SU-DHL-6 (cell line): ENCODE results near the gene HTT.

Experiments
- H2AFZ ChIP-seq: fragments of 200-600 bp; sonication (generic); 2 replicates; pipeline ENCODE4 v1.6.1; 2014; ENCODE audit warnings: low read depth, mild to moderate bottlenecking, moderate library complexity, mixed read lengths, antibody characterized with exemption, low read length; ENCODE audit not compliant: severe bottlenecking
- H3F3A ChIP-seq: fragments of 200-600 bp; shearing (Covaris generic); 2 replicates; pipeline ENCODE4 v1.6.0; 2016; ENCODE audit warnings: antibody characterized with exemption, mild to moderate bottlenecking; ENCODE audit not compliant: insufficient read depth
- H3K27ac ChIP-seq: fragments of 200-600 bp; sonication (generic); 2 replicates; pipeline ENCODE4 v1.5.1; 2016; ENCODE audit warnings: low read depth, mild to moderate bottlenecking, low read length, moderate library complexity, mixed read lengths
- H3K27me3 ChIP-seq: fragments of 200-600 bp; sonication (generic), shearing (Covaris generic); 2 replicates; pipeline ENCODE4 v1.6.0; 2014; ENCODE audit warnings: mild to moderate bottlenecking, low read length
- H3K36me3 ChIP-seq: fragments of 200-600 bp; sonication (generic); 2 replicates; pipeline ENCODE4 v1.6.1; 2014; ENCODE audit warnings: mild to moderate bottlenecking, low read length, mixed read lengths
- H3K4me2 ChIP-seq: fragments of 300-600, 200-600 bp; shearing (Covaris generic), sonication (generic); 2 replicates; pipeline ENCODE4 v1.6.0; 2014; ENCODE audit warnings: low read length, low read depth, mild to moderate bottlenecking; ENCODE audit not compliant: poor library complexity, severe bottlenecking
- H3K4me3 ChIP-seq: fragments of 200-600 bp; sonication (generic); 2 replicates; pipeline ENCODE4 v1.5.1; 2014; ENCODE audit warnings: antibody characterized with exemption, low read length, mild to moderate bottlenecking, mixed read lengths; ENCODE audit not compliant: insufficient read depth, poor library complexity, severe bottlenecking
- H3K79me2 ChIP-seq: fragments of 200-600 bp; sonication (generic); 2 replicates; pipeline ENCODE4 v1.6.1; 2014; ENCODE audit warnings: mild to moderate bottlenecking, low read length, moderate library complexity; ENCODE audit not compliant: insufficient read depth
- H3K9ac ChIP-seq: fragments of 200-600 bp; sonication (generic); 2 replicates; pipeline ENCODE4 v1.7.0; 2014; ENCODE audit warnings: mild to moderate bottlenecking, low read length
- H3K9me2 ChIP-seq: fragments of 200-600 bp; sonication (generic); replicated peaks from 2 replicates; pipeline ENCODE4 v1.6.1; 2014; ENCODE audit warnings: low read length; ENCODE audit not compliant: insufficient read depth
- H3K9me3 ChIP-seq: fragments of 200-600 bp; sonication (generic); 2 replicates; pipeline ENCODE4 v1.6.1; 2014; ENCODE audit warnings: low read length, mixed read lengths; ENCODE audit not compliant: insufficient read depth
- H4K20me1 ChIP-seq: fragments of 200-600 bp; sonication (generic); 2 replicates; pipeline ENCODE4 v1.6.1; 2014; ENCODE audit warnings: low read depth, mild to moderate bottlenecking, antibody characterized with exemption, low read length, moderate library complexity, mixed read lengths
- EZH2phosphoT487 ChIP-seq: fragments of 200-600 bp; sonication (generic), shearing (Covaris generic); conservative IDR thresholded peaks from 2 replicates; pipeline ENCODE4 v1.6.1; 2018; ENCODE audit warnings: mild to moderate bottlenecking, antibody characterized with exemption, low read length, moderate library complexity, mixed read lengths
- TF ChIP-seq, protein P1 (sequence below): fragments of 200-600 bp; sonication (generic); IDR thresholded peaks from one replicate; pipeline ENCODE4 v1.5.1; 2017; ENCODE audit warnings: antibody characterized with exemption, mild to moderate bottlenecking, low read length, moderate library complexity; ENCODE audit not compliant: insufficient read depth, poor library complexity, severe bottlenecking

Gene HTT

DNA sequence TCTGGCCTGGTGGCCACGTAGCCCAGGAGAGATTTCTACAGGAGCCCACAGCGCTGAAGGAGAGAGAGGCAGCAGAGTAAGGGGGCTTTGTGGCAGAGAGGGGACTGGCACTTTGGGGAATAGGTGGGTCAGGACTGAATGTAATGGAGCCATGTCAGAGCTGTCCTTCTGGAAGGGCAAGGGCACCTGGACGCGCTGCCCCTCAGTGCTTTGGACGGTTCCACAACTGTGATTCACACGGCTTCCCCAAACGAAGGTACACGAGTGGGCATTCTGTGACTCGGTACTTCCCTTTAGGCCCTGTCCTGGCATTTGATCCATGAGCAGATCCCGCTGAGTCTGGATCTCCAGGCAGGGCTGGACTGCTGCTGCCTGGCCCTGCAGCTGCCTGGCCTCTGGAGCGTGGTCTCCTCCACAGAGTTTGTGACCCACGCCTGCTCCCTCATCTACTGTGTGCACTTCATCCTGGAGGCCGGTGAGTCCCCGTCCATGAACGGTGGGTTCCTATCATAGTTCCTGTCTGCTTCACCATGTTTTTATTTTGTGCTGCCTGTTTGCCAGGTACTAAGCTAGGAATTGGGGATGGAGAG is 139.3 kb downstream of the HTT start:
- TF ChIP-seq, protein P1, sequence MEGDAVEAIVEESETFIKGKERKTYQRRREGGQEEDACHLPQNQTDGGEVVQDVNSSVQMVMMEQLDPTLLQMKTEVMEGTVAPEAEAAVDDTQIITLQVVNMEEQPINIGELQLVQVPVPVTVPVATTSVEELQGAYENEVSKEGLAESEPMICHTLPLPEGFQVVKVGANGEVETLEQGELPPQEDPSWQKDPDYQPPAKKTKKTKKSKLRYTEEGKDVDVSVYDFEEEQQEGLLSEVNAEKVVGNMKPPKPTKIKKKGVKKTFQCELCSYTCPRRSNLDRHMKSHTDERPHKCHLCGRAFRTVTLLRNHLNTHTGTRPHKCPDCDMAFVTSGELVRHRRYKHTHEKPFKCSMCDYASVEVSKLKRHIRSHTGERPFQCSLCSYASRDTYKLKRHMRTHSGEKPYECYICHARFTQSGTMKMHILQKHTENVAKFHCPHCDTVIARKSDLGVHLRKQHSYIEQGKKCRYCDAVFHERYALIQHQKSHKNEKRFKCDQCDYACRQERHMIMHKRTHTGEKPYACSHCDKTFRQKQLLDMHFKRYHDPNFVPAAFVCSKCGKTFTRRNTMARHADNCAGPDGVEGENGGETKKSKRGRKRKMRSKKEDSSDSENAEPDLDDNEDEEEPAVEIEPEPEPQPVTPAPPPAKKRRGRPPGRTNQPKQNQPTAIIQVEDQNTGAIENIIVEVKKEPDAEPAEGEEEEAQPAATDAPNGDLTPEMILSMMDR, result no peak
- no peak for TF ChIP-seq EZH2phosphoT487
- no peaks in the 10 kb centered on the region for H3K9me3 ChIP-seq
- no peaks in the 10 kb centered on the region for H3K79me2 ChIP-seq
- no peak overlapping the region for H3K4me3 ChIP-seq
- H3K4me2 ChIP-seq, result no peak overlapping the region
- no peaks in the 10 kb centered on the region for H4K20me1 ChIP-seq
- no peak overlapping the region for H3K27ac ChIP-seq
- H3K9ac ChIP-seq, result no peak overlapping the region
- no peaks in the 10 kb centered on the region for H3K27me3 ChIP-seq
- no peaks in the 10 kb centered on the region for H3K9me2 ChIP-seq
- H3F3A ChIP-seq, result no peaks in the 10 kb centered on the region
- peaks cover 6% of the 10 kb centered on the region; the same call in 1 of the 2 replicates for H3K36me3 ChIP-seq
- H2AFZ ChIP-seq, result no peak overlapping the region

DNA sequence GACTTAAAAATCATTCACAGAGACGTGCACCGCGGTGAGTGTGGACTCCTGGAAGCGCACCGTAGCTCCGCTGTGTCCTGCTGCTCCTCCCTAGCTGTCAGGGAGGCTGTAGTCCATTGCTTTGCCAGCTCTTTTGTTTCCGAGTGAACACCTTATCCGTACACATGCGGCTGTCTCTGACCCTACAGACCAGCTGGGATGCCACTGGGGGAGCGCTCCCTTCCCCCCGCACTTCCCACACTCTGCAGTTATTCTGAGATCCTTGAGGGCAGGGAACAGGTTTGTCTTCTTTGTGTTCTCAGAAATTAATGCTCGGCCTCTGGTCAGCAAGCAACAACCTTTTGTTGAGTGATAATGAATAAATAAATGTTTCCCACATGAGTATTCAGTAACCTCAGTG is 140.8 kb downstream of the HTT start:
- Histone ChIP-seq H3K9me2 (no peaks in the 10 kb centered on the region), H3K27me3 (no peaks in the 10 kb centered on the region), H3K9ac (no peak overlapping the region), H3F3A (no peaks in the 10 kb centered on the region), H3K4me3 (no peak overlapping the region), H3K9me3 (no peaks in the 10 kb centered on the region), H2AFZ (no peak overlapping the region), H3K27ac (no peak overlapping the region), H3K79me2 (no peaks in the 10 kb centered on the region), H3K36me3 (peaks cover 6% of the 10 kb centered on the region; the same call in 1 of the 2 replicates), H3K4me2 (no peak overlapping the region), H4K20me1 (no peaks in the 10 kb centered on the region)
- TF ChIP-seq, protein P1, result no peak
- no peak for TF ChIP-seq EZH2phosphoT487

DNA sequence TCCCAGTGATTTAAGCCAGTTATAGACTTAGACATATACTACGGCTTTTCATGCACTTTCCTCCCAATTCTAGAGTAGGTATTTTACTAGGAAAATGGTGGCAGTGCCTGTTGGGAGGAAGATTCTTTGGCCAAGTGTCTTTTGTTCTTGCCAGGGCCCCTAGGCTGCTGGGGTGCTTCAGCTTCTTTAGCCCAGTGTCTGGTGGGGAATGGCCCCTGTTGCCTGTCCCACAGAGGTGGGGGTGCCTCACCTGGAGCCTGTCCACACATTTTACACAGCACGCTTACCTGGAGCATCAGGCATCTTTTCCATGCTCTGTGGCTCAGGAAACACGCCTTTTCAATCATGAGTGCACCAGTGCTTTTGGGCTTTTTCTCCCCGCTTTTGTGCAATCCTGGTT is 141.3 kb downstream of the HTT start:
- H2AFZ ChIP-seq, result no peak overlapping the region
- H3K79me2 ChIP-seq, result no peaks in the 10 kb centered on the region
- no peaks in the 10 kb centered on the region for H3F3A ChIP-seq
- H3K9me2 ChIP-seq, result no peaks in the 10 kb centered on the region
- no peak overlapping the region for H3K9ac ChIP-seq
- no peaks in the 10 kb centered on the region for H3K9me3 ChIP-seq
- no peaks in the 10 kb centered on the region for H4K20me1 ChIP-seq
- TF ChIP-seq EZH2phosphoT487, result no peak
- TF ChIP-seq, protein P1, result no peak
- no peak overlapping the region for H3K27ac ChIP-seq
- H3K4me3 ChIP-seq, result no peak overlapping the region
- H3K4me2 ChIP-seq, result no peak overlapping the region
- peaks cover 6% of the 10 kb centered on the region; the same call in 1 of the 2 replicates for H3K36me3 ChIP-seq
- no peaks in the 10 kb centered on the region for H3K27me3 ChIP-seq
